HL-60 (cell line): Measurements from ENCODE around the gene HSP90B1.

ENCODE experiments used
- DNase-seq, 2 experiments: peaks; one replicate each; pipeline ENCODE4 v3.0.0-alpha.2; 2010 to 2020; ENCODE audit warnings: low read depth in 1 of 2, low spot score in 1 of 2
- H3K27ac ChIP-seq: fragments of 250-450 bp; sonication (Bioruptor Pico); replicated peaks from 2 replicates; pipeline ENCODE4 v1.5.1; 2020; ENCODE audit warnings: mild to moderate bottlenecking, moderate library complexity
- H3K27me3 ChIP-seq: fragments of 250-450 bp; sonication (Bioruptor Pico); 2 replicates; pipeline ENCODE4 v1.5.1; 2021; ENCODE audit warnings: mild to moderate bottlenecking, moderate library complexity; ENCODE audit not compliant: insufficient read depth, poor library complexity, severe bottlenecking
- H3K4me3 ChIP-seq: replicated peaks from 2 replicates; pipeline ENCODE4 v1.5.1; 2011; ENCODE audit warnings: mild to moderate bottlenecking, control low read depth, low read length; ENCODE audit not compliant: insufficient read depth
- CTCF ChIP-seq: IDR thresholded peaks from one replicate; pipeline ENCODE4 v1.5.1; 2011; ENCODE audit warnings: low read length, control low read depth, inconsistent platforms; ENCODE audit not compliant: insufficient read depth
- GABPA ChIP-seq: IDR thresholded peaks from 2 replicates; pipeline ENCODE4 v1.6.1; 2012; ENCODE audit warnings: low read depth
- POLR2AphosphoS5 ChIP-seq: IDR thresholded peaks from 2 replicates; pipeline ENCODE4 v1.6.1; 2012; ENCODE audit warnings: low read depth
- REST ChIP-seq: IDR thresholded peaks from 2 replicates; pipeline ENCODE4 v1.6.1; 2012; ENCODE audit warnings: low read depth; ENCODE audit not compliant: insufficient replicate concordance
- SPI1 ChIP-seq: IDR thresholded peaks from 2 replicates; pipeline ENCODE4 v1.6.1; 2012; ENCODE audit warnings: low read depth, mild to moderate bottlenecking, borderline replicate concordance

The HSP90B1 gene

DNA sequence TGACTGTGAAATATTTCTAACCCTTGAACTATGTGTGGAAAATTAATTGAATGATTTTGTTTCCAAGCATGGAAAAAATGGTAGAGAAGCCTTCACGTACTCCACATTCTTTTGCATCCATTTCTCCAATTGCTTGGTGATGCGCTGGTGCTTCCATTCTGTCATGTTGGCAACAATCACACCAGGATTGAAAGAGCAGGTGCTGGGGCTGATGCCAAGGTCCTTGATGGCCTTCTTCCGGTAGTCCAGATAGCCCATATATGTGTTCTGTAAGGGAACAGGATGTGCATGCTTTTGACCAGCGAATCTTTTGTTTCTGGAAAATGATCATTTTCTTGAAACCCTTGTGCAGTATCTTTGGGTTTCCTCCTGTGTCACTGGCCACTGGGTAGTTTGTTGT is 64.0 kb downstream of the HSP90B1 start:
- Histone ChIP-seq H3K27me3 (no peaks in the 10 kb centered on the region), H3K4me3 (no peak overlapping the region), H3K27ac (no peak overlapping the region)
- no peak for DNase-seq
- no peak for TF ChIP-seq REST
- no peak for TF ChIP-seq SPI1
- no peak for TF ChIP-seq GABPA

- H3K27ac ChIP-seq = no peak overlapping the region
- H3K27me3 ChIP-seq = no peaks in the 10 kb centered on the region
- TF ChIP-seq POLR2AphosphoS5 (no peak), GABPA (no peak), SPI1 (no peak), CTCF (no peak), REST (no peak)
- H3K4me3 ChIP-seq = no peak overlapping the region
- no peak for DNase-seq
Observed at GRCh38 chr12:103996595-103996994, 66.4 kb downstream of the HSP90B1 start.

DNA sequence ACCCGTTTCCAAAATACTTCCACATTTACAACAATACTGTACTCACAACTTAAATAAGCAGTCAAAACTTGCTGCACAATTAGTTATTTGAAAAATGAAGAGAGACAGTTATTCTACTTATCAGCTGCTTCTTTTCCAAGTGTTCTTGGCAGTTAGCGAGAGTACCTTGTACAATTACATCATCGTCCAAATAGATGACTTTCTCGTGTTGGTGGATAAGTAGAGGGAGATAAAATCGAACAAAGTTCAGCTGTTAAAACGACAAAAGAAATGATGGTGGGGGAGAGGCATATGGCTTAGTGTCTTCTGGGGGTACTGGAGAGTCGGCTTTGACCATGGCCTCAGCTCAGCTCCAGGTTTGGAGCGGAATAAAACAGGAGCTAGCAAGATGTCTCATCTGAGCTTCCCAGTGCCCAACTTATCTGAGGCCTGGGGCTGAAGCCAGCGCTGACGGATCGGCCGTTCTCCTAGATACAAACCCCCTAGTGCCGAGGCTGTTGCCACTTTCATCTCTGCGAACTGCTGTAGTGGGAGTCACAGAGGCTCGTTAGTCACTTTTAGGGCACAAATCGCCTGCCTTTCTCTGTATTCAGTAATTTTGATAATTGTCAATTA is 67.2 kb downstream of the HSP90B1 start:
- no peak for DNase-seq
- TF ChIP-seq GABPA = no peak
- no peak for TF ChIP-seq SPI1
- TF ChIP-seq POLR2AphosphoS5 = no peak
- TF ChIP-seq CTCF = no peak
- Histone ChIP-seq H3K27ac (no peak overlapping the region), H3K27me3 (no peaks in the 10 kb centered on the region), H3K4me3 (no peak overlapping the region)
